Measurements from ENCODE around the gene CNTNAP2.

CNTNAP2 gene

DNA sequence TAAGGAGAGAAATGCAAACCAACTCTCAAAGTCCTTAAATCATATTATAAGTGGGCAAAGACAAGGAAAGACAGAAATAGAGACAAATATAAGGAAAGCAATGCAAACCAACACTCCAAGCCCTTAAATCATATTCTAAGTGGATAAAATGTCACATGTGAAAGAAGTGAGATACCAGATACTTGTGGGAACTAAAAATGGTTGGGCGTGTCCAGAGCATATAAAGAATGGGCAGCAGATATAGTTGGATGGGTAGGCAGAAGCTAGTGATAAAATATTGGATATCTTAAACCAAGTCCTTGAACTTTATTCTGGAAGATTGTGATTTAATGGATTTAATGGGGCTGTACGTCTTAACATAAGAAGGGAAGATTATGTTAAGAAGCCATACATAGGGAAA is 1408.7 kb downstream of the CNTNAP2 start:
- H3K27ac ChIP-seq (ENCODE audit: low read depth, low read length): no peak overlapping the region
- no peaks in the 10 kb centered on the region for H3K4me1 ChIP-seq (ENCODE audit: control insufficient read depth, insufficient read depth, low read length, unreplicated experiment)
- no peak overlapping the region for H3K4me3 ChIP-seq (ENCODE audit: low read depth, low read length)

GRCh38 chr7:147535701-147536111 is 1419.1 kb downstream of the CNTNAP2 start:
- Histone ChIP-seq H2AFZ (ENCODE audit: low read length, unreplicated experiment) (peak overlapping the region; percentile 91), H3K27ac (ENCODE audit: low read depth, low read length) (peak overlapping the region; percentile 32; the same call in 1 of the 2 replicates), H3K27me3 (ENCODE audit: insufficient read depth, low read length) (no peaks in the 10 kb centered on the region), H3K36me3 (ENCODE audit: insufficient read depth, low read length) (no peaks in the 10 kb centered on the region), H3K4me3 (ENCODE audit: low read depth, low read length) (no peak overlapping the region), H3K4me1 (ENCODE audit: control insufficient read depth, insufficient read depth, low read length, unreplicated experiment) (peaks cover 6% of the 10 kb centered on the region), H3K79me2 (ENCODE audit: control insufficient read depth, insufficient read depth, low read length, unreplicated experiment) (no peaks in the 10 kb centered on the region)

More for the DNA sequence above, 1408.7 kb downstream of the CNTNAP2 start:
- no peaks in the 10 kb centered on the region for H3K27me3 ChIP-seq (ENCODE audit: insufficient read depth, low read length)
- no peak overlapping the region for H2AFZ ChIP-seq (ENCODE audit: low read length, unreplicated experiment)
- H3K79me2 ChIP-seq (ENCODE audit: control insufficient read depth, insufficient read depth, low read length, unreplicated experiment): no peaks in the 10 kb centered on the region
- H3K36me3 ChIP-seq (ENCODE audit: insufficient read depth, low read length): no peaks in the 10 kb centered on the region

DNA sequence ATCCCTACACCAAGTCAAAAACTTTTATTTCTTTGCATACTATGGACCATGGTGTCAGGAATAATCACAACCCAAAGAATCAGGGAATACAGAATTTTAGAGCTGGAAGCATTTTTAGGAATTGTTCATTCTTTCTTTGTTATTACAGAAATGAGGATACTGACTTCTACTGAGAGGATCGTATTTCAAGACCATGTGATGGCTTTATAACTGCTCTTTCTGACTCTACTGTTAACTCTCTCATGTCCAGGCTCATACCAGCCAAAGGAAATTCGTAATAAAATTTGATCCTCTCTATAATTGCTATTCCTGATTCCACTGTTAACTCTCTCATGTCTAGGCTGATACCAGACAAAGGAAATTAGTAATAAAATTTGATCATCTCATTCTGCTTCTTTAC is 1423.1 kb downstream of the CNTNAP2 start:
- no peaks in the 10 kb centered on the region for H3K36me3 ChIP-seq (ENCODE audit: insufficient read depth, low read length)
- H3K27me3 ChIP-seq (ENCODE audit: insufficient read depth, low read length): no peaks in the 10 kb centered on the region
- H2AFZ ChIP-seq (ENCODE audit: low read length, unreplicated experiment): peak overlapping the region; percentile 67
- H3K79me2 ChIP-seq (ENCODE audit: control insufficient read depth, insufficient read depth, low read length, unreplicated experiment): no peaks in the 10 kb centered on the region
- H3K4me1 ChIP-seq (ENCODE audit: control insufficient read depth, insufficient read depth, low read length, unreplicated experiment): peaks cover 6% of the 10 kb centered on the region
- H3K4me3 ChIP-seq (ENCODE audit: low read depth, low read length): no peak overlapping the region
- H3K27ac ChIP-seq (ENCODE audit: low read depth, low read length): no peak overlapping the region

DNA sequence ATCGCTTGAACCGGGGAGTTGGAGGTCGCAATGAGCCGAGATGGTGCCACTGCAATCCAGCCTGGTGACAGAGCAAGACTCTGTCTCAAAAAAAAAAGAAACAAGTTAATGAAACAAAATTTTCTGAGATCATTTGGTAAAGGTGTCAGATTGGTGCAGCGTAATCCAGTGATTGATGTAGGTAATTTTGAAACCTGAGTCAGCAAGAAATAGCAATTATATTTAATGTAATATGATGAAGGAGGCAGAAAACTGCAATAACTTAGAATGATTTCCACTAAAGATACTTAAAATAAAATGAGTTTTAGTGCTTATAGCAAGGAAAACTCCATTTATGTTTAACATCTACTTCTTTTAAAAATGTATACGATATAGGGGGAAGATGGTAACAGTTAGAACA is 1424.1 kb downstream of the CNTNAP2 start:
- Histone ChIP-seq H3K27ac (ENCODE audit: low read depth, low read length) (no peak overlapping the region), H3K4me3 (ENCODE audit: low read depth, low read length) (no peak overlapping the region), H2AFZ (ENCODE audit: low read length, unreplicated experiment) (no peak overlapping the region), H3K79me2 (ENCODE audit: control insufficient read depth, insufficient read depth, low read length, unreplicated experiment) (no peaks in the 10 kb centered on the region), H3K4me1 (ENCODE audit: control insufficient read depth, insufficient read depth, low read length, unreplicated experiment) (peaks cover 6% of the 10 kb centered on the region), H3K27me3 (ENCODE audit: insufficient read depth, low read length) (no peaks in the 10 kb centered on the region), H3K36me3 (ENCODE audit: insufficient read depth, low read length) (no peaks in the 10 kb centered on the region)

- H3K79me2 ChIP-seq (ENCODE audit: control insufficient read depth, insufficient read depth, low read length, unreplicated experiment): no peaks in the 10 kb centered on the region
- H3K36me3 ChIP-seq (ENCODE audit: insufficient read depth, low read length): no peaks in the 10 kb centered on the region
- no peak overlapping the region for H3K4me3 ChIP-seq (ENCODE audit: low read depth, low read length)
- H2AFZ ChIP-seq (ENCODE audit: low read length, unreplicated experiment): no peak overlapping the region
- peaks cover 6% of the 10 kb centered on the region for H3K4me1 ChIP-seq (ENCODE audit: control insufficient read depth, insufficient read depth, low read length, unreplicated experiment)
- no peaks in the 10 kb centered on the region for H3K27me3 ChIP-seq (ENCODE audit: insufficient read depth, low read length)
- no peak overlapping the region for H3K27ac ChIP-seq (ENCODE audit: low read depth, low read length)
These were observed 1424.7 kb downstream of the CNTNAP2 start for GRCh38 chr7:147541261-147541660.

- H3K27ac ChIP-seq (ENCODE audit: low read depth, low read length): no peak overlapping the region
- H3K79me2 ChIP-seq (ENCODE audit: control insufficient read depth, insufficient read depth, low read length, unreplicated experiment): no peaks in the 10 kb centered on the region
- H2AFZ ChIP-seq (ENCODE audit: low read length, unreplicated experiment): no peak overlapping the region
- H3K4me1 ChIP-seq (ENCODE audit: control insufficient read depth, insufficient read depth, low read length, unreplicated experiment): no peaks in the 10 kb centered on the region
- no peaks in the 10 kb centered on the region for H3K27me3 ChIP-seq (ENCODE audit: insufficient read depth, low read length)
- H3K36me3 ChIP-seq (ENCODE audit: insufficient read depth, low read length): no peaks in the 10 kb centered on the region
- H3K4me3 ChIP-seq (ENCODE audit: low read depth, low read length): no peak overlapping the region
These were observed 1430.8 kb downstream of the CNTNAP2 start for GRCh38 chr7:147547252-147547897.

GRCh38 chr7:147556317-147556716 is 1439.7 kb downstream of the CNTNAP2 start:
- no peaks in the 10 kb centered on the region for H3K27me3 ChIP-seq (ENCODE audit: insufficient read depth, low read length)
- H3K27ac ChIP-seq (ENCODE audit: low read depth, low read length): no peak overlapping the region
- H3K79me2 ChIP-seq (ENCODE audit: control insufficient read depth, insufficient read depth, low read length, unreplicated experiment): no peaks in the 10 kb centered on the region
- no peak overlapping the region for H3K4me3 ChIP-seq (ENCODE audit: low read depth, low read length)
- no peak overlapping the region for H2AFZ ChIP-seq (ENCODE audit: low read length, unreplicated experiment)
- no peaks in the 10 kb centered on the region for H3K4me1 ChIP-seq (ENCODE audit: control insufficient read depth, insufficient read depth, low read length, unreplicated experiment)
- H3K36me3 ChIP-seq (ENCODE audit: insufficient read depth, low read length): no peaks in the 10 kb centered on the region

DNA sequence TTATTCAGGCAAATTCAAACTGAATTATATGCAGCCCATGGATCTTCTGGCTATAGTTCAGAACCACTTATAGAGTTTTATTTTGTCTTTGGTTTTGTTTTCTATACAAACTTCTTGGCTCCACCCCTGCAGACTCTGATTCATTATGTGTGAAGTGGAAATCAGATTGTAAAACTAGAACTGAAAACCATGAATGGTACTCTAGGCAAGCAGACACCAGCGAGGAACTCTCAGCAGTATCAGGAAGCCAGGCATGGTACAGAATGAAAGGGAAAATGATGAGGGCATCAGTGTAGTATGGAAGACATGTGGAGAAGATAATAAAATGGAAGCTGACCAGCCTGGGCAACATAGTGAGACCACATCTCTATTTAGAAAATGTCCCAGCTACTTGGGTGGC is 1447.1 kb downstream of the CNTNAP2 start:
- Histone ChIP-seq H3K79me2 (ENCODE audit: control insufficient read depth, insufficient read depth, low read length, unreplicated experiment) (no peaks in the 10 kb centered on the region), H3K4me1 (ENCODE audit: control insufficient read depth, insufficient read depth, low read length, unreplicated experiment) (no peaks in the 10 kb centered on the region), H3K27ac (ENCODE audit: low read depth, low read length) (no peak overlapping the region), H3K36me3 (ENCODE audit: insufficient read depth, low read length) (no peaks in the 10 kb centered on the region), H3K4me3 (ENCODE audit: low read depth, low read length) (no peak overlapping the region), H3K27me3 (ENCODE audit: insufficient read depth, low read length) (no peaks in the 10 kb centered on the region), H2AFZ (ENCODE audit: low read length, unreplicated experiment) (no peak overlapping the region)

DNA sequence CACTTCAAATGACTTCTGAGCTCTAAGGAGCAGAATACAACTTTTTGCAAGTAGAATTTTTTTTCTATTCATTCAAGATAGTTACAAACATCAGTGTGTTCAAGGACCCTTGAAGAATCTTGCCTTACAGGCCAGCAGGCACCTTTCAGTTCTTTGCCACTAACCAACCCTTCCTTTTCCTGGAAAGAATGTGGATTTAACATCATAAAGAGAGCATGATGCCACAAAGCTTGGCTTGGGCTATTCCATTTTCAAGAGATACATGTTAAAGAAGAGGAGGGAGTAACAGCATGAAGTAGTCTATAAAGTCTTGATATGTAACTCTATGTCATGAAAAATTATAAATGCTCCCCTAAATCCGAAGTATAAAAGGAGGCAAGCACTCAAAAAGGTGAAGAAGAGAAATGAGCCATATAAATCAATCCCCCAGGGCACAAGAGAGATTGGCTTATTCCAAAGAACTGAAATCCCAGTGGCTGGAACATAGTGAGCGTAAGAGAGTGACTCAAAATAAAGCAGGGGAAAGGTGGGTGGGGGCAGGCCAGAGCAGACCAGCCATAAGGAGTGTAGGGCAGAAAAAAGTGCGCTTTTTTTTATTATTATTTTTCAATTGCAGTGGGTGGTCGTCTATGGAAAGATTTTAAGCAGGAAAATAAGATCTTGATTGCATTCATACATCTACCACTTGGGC is 1448.3 kb downstream of the CNTNAP2 start:
- H3K79me2 ChIP-seq (ENCODE audit: control insufficient read depth, insufficient read depth, low read length, unreplicated experiment): no peaks in the 10 kb centered on the region
- no peaks in the 10 kb centered on the region for H3K27me3 ChIP-seq (ENCODE audit: insufficient read depth, low read length)
- H3K27ac ChIP-seq (ENCODE audit: low read depth, low read length): no peak overlapping the region
- no peak overlapping the region for H2AFZ ChIP-seq (ENCODE audit: low read length, unreplicated experiment)
- H3K4me1 ChIP-seq (ENCODE audit: control insufficient read depth, insufficient read depth, low read length, unreplicated experiment): no peaks in the 10 kb centered on the region
- H3K4me3 ChIP-seq (ENCODE audit: low read depth, low read length): no peak overlapping the region
- no peaks in the 10 kb centered on the region for H3K36me3 ChIP-seq (ENCODE audit: insufficient read depth, low read length)

- H3K27ac ChIP-seq (ENCODE audit: low read depth, low read length): no peak overlapping the region
- no peak overlapping the region for H2AFZ ChIP-seq (ENCODE audit: low read length, unreplicated experiment)
- H3K27me3 ChIP-seq (ENCODE audit: insufficient read depth, low read length): no peaks in the 10 kb centered on the region
- H3K36me3 ChIP-seq (ENCODE audit: insufficient read depth, low read length): no peaks in the 10 kb centered on the region
- peaks cover 5% of the 10 kb centered on the region for H3K4me1 ChIP-seq (ENCODE audit: control insufficient read depth, insufficient read depth, low read length, unreplicated experiment)
- no peak overlapping the region for H3K4me3 ChIP-seq (ENCODE audit: low read depth, low read length)
- H3K79me2 ChIP-seq (ENCODE audit: control insufficient read depth, insufficient read depth, low read length, unreplicated experiment): no peaks in the 10 kb centered on the region
These were observed 1450.4 kb downstream of the CNTNAP2 start for GRCh38 chr7:147567043-147567442.
